Erythroblast (primary cell): ENCODE results near the gene TENT5C.

Source experiments
- DNase-seq, 2 experiments: peaks; one replicate each; lab custom pipeline; 2025; lab: John Stamatoyannopoulos, UW
- GATA1 ChIP-seq: IDR thresholded peaks from 2 replicates; pipeline ENCODE4 v1.6.1; 2011; ENCODE audit warnings: low read depth, mild to moderate bottlenecking, control low read depth, low read length, moderate library complexity
- POLR2A ChIP-seq: IDR thresholded peaks from 2 replicates; pipeline ENCODE4 v1.6.1; 2011; ENCODE audit warnings: mild to moderate bottlenecking, low read length

The TENT5C gene

GRCh38 chr1:117589544-117589943 lies 16.3 kb upstream of the TENT5C start:
- TF ChIP-seq GATA1, result no peak
- no peak for DNase-seq

GRCh38 chr1:117590273-117590925 lies 15.4 kb upstream of the TENT5C start:
- DNase-seq, result peak in 1 of 2 experiments; percentile 8
- TF ChIP-seq POLR2A (no peak), GATA1 (no peak)

GRCh38 chr1:117591252-117591651 lies 14.6 kb upstream of the TENT5C start:
- TF ChIP-seq GATA1, result no peak
- no peak for TF ChIP-seq POLR2A

GRCh38 chr1:117592155-117592554 lies 13.7 kb upstream of the TENT5C start:
- no peak for DNase-seq
- no peak for TF ChIP-seq POLR2A
- no peak for TF ChIP-seq GATA1

More at GRCh38 chr1:117591252-117591651, 14.6 kb upstream of the TENT5C start:
- DNase-seq, result no peak

GRCh38 chr1:117594261-117594990 lies 11.4 kb upstream of the TENT5C start:
- TF ChIP-seq POLR2A (no peak), GATA1 (no peak)

GRCh38 chr1:117596023-117596720 lies 9.7 kb upstream of the TENT5C start:
- DNase-seq, result no peak

More at GRCh38 chr1:117594261-117594990, 11.4 kb upstream of the TENT5C start:
- DNase-seq, result no peak

GRCh38 chr1:117598489-117598888 lies 7.4 kb upstream of the TENT5C start:
- TF ChIP-seq GATA1 (no peak), POLR2A (no peak)
- no peak for DNase-seq

More at GRCh38 chr1:117596023-117596720, 9.7 kb upstream of the TENT5C start:
- no peak for TF ChIP-seq GATA1
- no peak for TF ChIP-seq POLR2A

GRCh38 chr1:117599286-117600221 lies 6.3 kb upstream of the TENT5C start:
- no peak for TF ChIP-seq GATA1
- TF ChIP-seq POLR2A, result no peak
- DNase-seq, result no peak

GRCh38 chr1:117600325-117600943 lies 5.4 kb upstream of the TENT5C start:
- peak; percentile 35 to 47 for DNase-seq
- TF ChIP-seq GATA1 (no peak), POLR2A (no peak)

GRCh38 chr1:117600966-117601365 lies 4.9 kb upstream of the TENT5C start:
- no peak for TF ChIP-seq POLR2A
- TF ChIP-seq GATA1, result no peak

GRCh38 chr1:117602862-117603261 lies 3.0 kb upstream of the TENT5C start:
- no peak for TF ChIP-seq GATA1
- TF ChIP-seq POLR2A, result no peak
- no peak for DNase-seq

More at GRCh38 chr1:117600966-117601365, 4.9 kb upstream of the TENT5C start:
- DNase-seq, result no peak

- DNase-seq, result peak in 1 of 2 experiments; percentile 62
- TF ChIP-seq GATA1 (no peak), POLR2A (no peak)
Observed at GRCh38 chr1:117605164-117605773, 579 bp upstream of the TENT5C start.
